ENCODE data around the gene KCNG3.
"Not testable (repeated sequence)": the region's sequence is repeated elsewhere in the genome, so short reads cannot be mapped to it uniquely, and the experiment has no call there.

DNA sequence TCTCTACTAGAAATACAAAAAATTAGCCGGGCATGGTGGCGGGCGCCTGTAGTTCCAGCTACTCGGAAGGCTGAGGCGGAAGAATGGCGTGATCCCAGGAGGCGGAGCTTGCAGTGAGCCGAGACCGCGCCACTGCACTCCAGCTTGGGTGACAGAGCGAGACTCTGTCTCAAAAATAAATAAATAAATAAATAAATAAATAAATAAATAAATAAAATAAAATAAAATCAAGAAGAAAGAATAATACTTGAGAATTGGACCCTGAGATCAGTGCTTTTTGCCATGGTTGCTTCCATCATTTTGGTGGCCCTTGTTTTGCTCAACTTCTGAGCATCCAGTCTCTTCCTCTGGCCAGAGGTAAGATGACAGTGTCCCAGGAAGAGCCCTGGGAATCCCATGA lies 95.7 kb downstream of the KCNG3 start:
- TF ChIP-seq, protein P1, sequence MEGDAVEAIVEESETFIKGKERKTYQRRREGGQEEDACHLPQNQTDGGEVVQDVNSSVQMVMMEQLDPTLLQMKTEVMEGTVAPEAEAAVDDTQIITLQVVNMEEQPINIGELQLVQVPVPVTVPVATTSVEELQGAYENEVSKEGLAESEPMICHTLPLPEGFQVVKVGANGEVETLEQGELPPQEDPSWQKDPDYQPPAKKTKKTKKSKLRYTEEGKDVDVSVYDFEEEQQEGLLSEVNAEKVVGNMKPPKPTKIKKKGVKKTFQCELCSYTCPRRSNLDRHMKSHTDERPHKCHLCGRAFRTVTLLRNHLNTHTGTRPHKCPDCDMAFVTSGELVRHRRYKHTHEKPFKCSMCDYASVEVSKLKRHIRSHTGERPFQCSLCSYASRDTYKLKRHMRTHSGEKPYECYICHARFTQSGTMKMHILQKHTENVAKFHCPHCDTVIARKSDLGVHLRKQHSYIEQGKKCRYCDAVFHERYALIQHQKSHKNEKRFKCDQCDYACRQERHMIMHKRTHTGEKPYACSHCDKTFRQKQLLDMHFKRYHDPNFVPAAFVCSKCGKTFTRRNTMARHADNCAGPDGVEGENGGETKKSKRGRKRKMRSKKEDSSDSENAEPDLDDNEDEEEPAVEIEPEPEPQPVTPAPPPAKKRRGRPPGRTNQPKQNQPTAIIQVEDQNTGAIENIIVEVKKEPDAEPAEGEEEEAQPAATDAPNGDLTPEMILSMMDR (conservative IDR thresholded peaks at IDR 0.05) = not testable (repeated sequence)
- TF ChIP-seq EZH2 (IDR thresholded peaks at IDR 0.05; ENCODE audit: low read depth) = not testable (repeated sequence)

Data from PC-9 (cell line).